GM11168 (cell line): ENCODE measurements around the gene ADAM8.
"Not testable (repeated sequence)": the region's sequence is repeated elsewhere in the genome, so short reads cannot be mapped to it uniquely, and the experiment has no call there.

Source experiments
- in situ Hi-C: fragments of 300-500 bp; cut with MboI; formaldehyde crosslinking; loops from one replicate; pipeline ENCODE4 v1.12.0; 2022; ENCODE audit warnings: low sequenced_read_pairs; ENCODE audit not compliant: unreplicated experiment

ADAM8 gene

GRCh38 chr10:133276435-133277201 is at the start of gene ADAM8:
ADAM8 (minus strand) TSS chr10:133276868; CDS start chr10:133276817, 51 bp downstream.
- in situ Hi-C loops = no loop called here

- in situ Hi-C loops = no loop called here
Measured at GRCh38 chr10:133326223-133326551, 49.5 kb upstream of the ADAM8 start.

DNA sequence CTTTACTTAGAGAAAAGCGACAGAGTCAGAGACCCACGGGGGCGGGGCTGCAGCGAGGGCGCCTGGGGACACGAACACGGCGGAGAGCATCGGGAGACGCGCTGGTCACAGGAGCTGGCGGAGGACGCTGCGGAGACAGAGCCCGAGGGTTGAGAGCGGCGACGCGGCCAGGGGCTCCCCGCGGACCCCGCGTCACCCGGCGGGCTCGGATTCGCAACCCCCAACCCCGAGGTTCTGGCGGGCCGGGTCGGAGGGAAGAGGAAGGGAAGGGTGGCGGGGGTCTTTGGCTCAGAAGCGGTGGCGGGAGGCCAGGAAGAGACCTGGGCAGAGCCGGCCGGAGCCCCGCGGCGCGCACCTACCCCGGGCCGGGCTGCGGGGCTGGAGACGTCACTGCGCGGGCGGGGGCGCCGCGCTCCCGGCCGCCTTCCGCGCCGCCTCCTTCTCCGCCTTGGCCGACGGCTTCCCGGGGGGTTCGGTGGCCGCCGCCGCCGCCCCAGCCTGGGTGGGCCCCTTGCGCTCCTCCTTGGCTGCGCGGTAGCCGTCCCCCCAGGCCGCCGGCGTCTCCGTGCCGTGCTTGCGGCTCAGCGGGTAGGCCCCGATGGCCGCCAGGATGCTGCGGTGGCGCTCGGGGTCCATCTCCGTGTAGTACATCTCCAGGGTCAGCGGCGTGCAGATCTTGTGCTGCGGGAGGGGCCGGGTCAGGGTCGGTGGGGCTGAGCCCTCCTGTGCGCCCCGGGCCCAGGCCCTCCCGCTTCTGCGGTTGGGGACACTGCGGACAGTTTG is 49.0 kb upstream of the ADAM8 start:
- in situ Hi-C loops = no loop called here

- in situ Hi-C loops = no loop called here
Measured at GRCh38 chr10:133324857-133325260, 48.2 kb upstream of the ADAM8 start.

DNA sequence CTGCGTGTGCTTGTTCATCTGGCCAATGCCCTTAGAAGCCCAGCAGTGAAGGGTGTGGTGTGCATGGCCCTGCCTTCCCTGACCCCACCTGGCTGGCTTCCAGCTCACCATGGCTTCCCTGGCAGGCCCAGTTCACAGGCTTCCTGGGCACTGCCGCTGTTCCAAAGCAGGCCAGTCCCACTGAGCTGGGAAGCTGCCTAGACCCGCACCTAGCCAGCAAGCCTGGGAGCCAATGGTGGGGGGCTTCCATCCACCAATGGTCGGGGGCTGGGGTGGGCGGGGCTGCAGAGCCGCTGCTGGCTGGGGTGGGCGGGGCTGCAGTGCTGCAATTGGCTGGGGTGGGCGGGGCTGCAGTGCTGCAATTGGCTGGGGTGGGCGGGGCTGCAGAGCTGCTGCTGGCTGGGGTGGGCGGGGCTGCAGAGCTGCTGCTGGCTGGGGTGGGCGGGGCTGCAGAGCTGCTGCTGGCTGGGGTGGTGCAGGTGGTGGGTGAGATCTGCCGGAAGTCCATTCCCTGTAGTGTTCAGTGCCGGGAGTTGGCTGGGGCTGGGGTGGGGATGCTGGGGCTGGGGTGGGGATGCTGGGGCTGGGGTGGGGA is 47.6 kb upstream of the ADAM8 start:
- in situ Hi-C loops = no loop called here

DNA sequence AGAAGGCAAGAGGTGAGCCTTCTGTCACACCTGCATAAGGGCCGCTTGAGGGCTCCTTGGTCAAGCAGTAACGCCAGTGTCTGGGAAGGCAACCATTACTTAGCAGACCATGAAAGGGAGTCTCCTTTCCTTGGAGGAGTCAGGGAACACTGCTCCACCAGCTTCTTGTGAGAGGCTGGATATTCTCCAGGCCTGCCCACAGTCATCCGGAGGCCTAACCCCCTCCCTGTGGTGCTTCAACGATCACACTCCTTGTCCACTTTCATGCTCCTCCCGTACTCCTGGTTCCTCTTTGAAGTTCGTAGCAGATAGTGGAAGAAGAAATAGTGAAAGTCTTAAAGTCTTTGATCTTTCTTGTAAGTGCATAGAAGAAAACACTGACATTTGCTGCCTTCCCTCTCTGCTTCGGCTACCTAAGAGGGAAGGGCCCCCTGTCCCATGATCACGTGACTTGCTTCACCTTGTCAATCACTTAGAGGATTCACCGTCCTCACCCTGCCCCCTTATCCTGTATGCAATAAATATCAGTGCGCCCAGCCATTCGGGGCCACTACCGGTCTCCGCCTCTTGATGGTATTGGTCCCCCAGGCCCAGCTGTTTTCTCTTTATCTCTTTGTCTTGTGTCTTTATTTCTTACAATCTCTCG is 45.5 kb upstream of the ADAM8 start:
- in situ Hi-C loops = not testable (repeated sequence)

GRCh38 chr10:133320852-133321422 is 44.3 kb upstream of the ADAM8 start:
- in situ Hi-C loops = not testable (repeated sequence)

GRCh38 chr10:133318494-133319127 is 41.9 kb upstream of the ADAM8 start:
- in situ Hi-C loops = no loop called here

DNA sequence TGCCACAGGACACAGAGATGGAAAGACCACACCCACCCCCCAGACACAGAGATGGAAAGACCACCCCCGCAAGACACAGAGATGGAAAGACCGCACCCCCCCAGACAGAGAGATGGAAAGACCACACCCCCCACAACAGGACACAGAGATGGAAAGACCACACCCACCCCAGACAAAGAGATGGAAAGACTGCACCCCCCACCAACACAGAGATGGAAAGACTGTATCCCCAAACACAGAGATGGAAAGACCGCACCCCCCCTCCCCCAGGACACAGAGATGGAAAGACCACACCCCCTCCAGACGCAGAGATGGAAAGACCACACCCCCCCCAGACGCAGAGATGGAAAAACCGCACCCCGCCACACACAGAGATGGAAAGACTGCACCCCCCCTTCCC is 40.1 kb upstream of the ADAM8 start:
- in situ Hi-C loops = no loop called here

- in situ Hi-C loops = no loop called here
Measured at GRCh38 chr10:133316266-133316665, 39.6 kb upstream of the ADAM8 start.

DNA sequence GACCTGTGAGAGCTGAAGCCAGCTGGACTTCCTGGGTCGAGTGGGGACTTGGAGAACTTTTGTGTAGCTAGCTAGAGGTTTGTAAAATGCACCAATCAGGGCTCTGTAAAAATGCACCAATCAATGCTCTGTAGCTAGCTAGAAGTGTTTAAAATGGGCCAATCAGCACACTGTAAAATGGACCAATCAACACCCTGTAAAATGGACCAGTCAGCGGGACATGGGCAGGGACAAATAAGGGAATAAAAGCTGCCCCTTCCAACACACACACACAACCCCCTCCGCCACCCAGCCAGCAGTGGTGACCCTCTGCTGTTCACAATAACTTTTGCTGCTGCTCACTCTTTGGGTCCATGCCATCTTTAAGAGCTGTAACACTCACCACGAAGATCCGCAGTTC is 39.2 kb upstream of the ADAM8 start:
- in situ Hi-C loops = no loop called here

GRCh38 chr10:133314911-133315310 is 38.2 kb upstream of the ADAM8 start:
- in situ Hi-C loops = no loop called here

- in situ Hi-C loops = no loop called here
Measured at GRCh38 chr10:133313192-133313591, 36.5 kb upstream of the ADAM8 start.

- in situ Hi-C loops = no loop called here
Measured at GRCh38 chr10:133312769-133313145, 36.1 kb upstream of the ADAM8 start.

GRCh38 chr10:133312016-133312768 is 35.5 kb upstream of the ADAM8 start:
- in situ Hi-C loops = no loop called here

DNA sequence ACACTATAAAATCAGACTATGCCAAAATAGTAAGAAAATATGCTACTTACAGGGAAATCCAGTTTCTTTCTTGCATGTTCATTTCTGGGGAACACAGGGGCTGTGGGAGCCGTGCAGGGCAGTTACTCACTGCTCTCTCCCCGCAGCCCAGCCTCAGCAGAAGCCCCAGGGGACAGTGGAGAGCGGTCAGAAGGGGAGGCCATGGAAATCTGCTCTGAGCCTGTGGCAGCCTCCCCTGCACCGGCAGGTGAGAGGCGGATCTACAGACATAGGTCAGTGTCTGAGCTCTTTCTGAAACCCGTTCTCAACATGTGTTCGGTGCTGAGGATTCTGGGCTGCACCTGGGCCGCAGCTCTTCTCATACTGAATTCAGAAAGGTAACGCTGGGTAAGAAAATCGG is 34.9 kb upstream of the ADAM8 start:
- in situ Hi-C loops = no loop called here

GRCh38 chr10:133310789-133311188 is 34.1 kb upstream of the ADAM8 start:
- in situ Hi-C loops = no loop called here

DNA sequence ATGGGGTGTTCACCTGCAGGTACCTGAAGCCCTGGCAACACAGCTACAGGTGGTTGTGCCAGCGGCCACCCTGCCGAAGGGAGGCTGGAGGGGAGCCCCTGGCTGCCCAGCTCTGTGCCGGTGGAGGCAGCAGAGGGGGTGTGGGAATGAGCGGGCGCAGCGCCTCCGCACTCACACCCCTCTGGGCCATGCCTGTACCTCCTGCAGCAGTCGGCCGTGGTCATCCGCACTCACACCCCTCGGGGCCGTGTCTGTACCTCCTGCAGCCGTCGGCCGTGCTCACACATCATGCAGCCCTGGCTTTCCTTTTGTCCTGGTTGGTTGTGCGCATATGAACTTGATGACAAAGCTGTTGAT is 33.7 kb upstream of the ADAM8 start:
- in situ Hi-C loops = no loop called here

DNA sequence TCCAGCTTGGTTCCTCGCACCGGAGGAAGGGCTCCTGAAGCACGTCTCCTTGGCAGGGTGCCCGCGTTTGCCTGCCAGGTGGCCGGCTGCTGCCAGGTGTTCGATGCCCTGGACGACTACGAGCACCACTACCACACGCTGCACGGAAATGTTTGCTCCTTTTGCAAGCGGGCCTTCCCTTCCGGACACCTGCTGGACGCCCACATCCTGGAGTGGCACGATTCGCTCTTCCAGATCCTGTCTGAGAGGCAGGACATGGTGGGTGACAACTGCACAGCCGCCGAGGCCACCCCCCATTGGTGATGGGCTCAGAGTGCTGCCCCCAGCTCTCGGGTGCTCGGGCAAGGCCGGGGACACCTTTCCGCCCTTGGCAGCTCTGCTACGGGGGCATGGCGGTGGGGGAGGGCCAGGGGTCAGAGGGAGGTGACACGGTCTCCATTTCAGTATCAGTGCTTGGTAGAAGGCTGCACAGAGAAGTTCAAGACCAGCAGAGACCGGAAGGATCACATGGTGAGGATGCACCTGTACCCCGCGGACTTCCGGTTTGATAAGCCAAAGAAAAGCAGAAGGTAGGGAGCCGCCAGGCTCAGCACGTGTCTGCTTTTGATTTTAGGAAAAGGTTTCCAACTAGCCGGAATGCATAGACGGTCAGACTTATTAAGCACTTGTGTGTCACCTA is 33.2 kb upstream of the ADAM8 start:
- in situ Hi-C loops = loop anchor here (5.0 kb wide), 1 partner anchor 168 kb away; no protein-coding TSS in a partner anchor
